Medulla oblongata (tissue), 1 donor: Measurements from ENCODE around the gene SPHK2.
A peak's percentile ranks its signal among the peaks of the same experiment; 100 is the strongest.
"Not testable (repeated sequence)": the region's sequence is repeated elsewhere in the genome, so short reads cannot be mapped to it uniquely, and the experiment has no call there.

Experiments
- DNase-seq: peaks from one replicate; pipeline ENCODE4 v3.0.0-alpha.2; 2015; ENCODE audit errors: extremely low spot score

The SPHK2 gene

DNA sequence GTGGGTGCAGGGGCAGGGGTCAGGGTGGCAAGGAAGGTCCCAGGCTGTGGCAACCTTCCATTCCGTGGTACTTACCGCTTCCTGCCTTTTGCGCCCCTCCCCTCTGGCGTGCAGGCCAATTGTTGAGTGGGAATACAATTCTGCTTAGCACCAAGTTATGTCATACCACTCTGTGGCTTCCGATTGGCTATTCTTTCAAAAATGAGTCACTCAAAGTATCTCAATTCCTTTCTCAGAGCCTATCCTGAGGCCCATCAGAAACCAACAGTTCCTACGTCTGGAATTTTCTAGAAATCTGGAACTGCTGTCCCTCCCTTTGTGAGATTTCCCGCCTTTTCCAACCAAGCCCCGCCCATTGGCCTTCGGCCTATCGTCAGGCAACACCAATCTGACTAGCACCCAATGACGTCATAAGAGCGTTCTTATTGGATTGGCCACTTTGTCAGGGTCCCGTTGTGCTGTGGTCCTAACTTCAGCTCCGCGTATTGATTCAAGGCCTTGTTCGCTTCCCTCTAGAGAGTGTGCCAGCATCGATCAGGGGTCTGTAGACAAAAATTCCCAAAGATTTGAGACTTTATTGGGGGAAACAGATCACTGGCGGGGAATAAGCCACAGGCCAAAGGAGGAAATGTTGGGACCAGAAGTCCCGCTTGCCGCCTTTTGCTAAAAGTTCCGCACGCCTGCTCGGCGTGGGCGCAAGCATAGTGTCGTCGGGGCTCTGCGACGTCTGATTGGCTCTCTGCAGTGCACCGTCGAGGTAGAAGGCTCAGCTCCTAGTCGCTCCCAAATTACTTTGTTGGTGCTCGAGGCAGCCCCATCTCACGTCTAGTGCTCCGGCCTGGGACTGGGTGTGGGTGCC is 41.8 kb downstream of the SPHK2 start:
- DNase-seq: peak; percentile 95

DNA sequence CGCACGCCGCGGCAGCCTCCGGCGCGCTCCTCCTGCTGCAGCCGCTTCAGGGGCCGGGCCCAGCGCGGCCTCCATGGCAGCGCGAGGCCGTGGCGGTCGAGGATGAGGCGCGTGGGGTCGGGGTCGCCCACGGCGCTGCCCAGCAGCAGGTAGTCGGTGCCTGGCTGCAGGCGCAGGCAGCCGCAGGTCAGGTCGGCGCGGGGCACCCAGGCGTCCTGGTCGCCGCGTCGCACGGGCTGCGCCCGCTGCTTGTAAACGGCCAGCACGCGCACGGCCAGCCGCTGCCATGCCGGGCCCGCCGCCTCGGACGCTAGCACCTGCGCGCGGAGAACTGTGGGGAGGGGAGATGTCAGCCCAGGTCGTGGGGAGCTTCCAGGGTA is 42.4 kb downstream of the SPHK2 start:
- no peak for DNase-seq

DNA sequence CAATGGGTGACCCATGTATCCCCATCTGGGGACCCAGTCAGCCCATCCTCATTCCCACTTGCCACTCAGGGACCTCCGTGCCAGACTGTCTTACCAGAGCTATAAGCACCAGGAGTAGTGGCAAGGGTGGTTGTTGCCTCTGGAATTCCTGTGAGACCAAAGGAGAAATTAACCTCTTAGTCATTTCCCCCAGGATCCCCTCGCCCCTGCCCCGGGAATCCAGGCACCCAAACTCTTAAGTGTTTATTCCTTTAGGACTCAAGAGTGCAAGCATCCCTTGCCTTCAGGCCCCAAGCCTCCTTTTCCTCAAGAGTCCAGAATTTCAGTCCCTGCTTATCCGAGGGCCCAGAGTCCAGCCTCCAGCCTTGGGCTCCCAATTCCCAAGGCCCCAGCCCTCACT is 44.4 kb downstream of the SPHK2 start:
- DNase-seq: no peak

DNA sequence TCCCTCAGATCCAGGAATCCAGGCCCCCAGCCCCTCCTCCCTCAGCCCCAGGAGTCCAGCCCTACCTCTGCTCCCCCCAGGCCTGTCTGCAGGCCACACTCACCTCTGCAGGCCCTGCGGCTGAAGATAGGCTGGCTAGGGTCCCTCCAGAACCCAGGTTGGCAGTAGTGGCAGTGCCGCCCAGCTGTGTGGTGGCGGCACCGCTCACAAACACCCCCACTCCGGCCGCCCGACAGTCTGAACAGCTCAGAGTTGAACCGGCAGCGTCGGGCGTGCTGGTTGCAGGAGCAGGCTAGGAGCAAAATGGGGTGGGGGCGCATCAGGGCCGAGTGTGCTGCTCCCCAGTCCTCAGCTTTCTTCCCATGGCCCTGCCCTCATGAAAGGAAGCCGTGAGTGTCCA is 45.2 kb downstream of the SPHK2 start:
- no peak for DNase-seq

DNA sequence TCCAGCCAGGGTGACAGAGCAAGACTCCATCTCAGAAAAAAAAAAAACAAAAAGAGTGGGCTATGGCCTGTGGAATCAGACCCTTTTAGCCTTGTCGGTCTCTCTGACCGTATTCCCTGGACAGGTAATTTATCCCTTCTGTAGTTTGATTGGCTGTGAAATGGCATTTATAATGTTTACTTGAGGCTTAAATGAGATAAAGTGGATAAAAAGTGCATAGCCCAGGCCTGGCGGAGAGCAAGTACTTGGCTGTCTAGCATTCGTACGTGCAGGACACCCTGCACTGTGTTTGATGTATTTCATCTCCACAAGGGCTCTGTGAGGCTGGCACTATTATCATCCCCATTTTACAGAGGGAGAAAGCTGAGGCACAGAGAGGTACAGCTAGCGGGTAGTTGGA is 46.5 kb downstream of the SPHK2 start:
- no peak for DNase-seq

DNA sequence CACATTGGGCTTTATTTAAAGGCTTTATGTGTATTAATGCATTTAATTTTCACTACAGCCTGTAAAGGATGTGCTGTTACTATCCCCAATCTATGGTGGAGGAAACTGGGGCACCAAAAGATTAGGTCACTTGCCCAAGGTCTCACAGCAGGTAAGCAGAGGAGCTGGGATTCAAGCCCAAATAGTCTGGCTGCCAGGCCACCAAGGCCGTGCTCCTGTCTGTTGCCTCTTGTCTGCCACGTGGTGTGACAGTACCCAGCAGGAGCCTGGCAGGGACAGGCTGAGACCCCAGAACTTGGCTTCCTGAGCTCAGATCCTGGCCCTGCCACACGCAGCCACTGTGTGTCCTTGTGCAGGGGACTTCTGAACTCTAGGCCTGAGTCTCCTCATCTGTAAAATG is 49.0 kb downstream of the SPHK2 start:
- DNase-seq: no peak

DNA sequence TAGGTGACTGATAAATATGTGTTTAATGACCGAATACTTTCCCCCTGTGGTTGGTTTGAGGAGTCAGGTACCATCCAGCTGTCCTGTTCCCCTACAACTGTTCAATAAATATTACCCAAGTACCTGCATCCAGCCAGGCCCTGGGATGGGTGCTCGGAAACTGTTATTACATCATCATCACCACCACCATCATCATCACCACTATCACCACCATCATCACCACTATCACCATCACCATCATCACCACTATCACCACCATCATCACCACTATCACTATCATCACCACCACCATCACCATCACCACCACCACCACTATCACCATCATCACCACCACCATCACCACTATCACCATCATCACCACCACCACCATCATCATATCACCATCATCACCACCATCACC is 49.5 kb downstream of the SPHK2 start:
- DNase-seq: no peak

DNA sequence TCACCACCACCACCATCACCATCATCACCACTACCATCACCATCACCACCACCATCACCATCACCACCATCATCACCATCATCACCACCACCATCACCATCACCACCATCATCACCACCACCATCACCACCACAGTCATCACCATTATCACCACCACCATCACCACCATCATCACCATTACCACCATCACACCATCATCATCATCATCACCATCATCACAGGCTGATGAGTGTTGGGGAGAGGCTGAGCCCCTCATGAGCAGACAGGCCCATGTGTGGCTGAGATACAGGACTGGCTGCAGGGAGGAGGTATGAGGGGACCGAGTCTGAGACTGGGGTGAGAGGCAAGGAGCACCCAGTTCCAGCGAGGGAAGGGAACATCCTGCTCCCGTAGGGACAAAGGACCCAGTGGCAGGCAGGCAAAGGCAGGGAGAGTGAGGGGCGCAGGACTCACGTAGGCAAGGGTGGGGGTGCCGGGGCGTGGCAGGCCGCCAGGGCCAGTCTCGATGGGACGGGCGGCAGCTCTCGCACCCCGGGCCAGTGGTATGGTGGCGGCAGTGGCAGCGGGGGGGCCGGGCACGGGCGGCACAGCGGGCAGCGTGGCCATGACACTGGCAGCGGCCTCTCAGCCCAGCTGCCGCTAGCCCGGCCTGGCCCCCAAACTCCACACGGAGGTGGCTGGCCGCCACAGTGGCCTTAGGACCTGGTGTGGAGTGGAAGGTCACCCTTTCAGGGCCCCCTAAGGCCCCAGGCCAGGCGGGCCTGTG is 50.8 kb downstream of the SPHK2 start:
- DNase-seq: no peak

DNA sequence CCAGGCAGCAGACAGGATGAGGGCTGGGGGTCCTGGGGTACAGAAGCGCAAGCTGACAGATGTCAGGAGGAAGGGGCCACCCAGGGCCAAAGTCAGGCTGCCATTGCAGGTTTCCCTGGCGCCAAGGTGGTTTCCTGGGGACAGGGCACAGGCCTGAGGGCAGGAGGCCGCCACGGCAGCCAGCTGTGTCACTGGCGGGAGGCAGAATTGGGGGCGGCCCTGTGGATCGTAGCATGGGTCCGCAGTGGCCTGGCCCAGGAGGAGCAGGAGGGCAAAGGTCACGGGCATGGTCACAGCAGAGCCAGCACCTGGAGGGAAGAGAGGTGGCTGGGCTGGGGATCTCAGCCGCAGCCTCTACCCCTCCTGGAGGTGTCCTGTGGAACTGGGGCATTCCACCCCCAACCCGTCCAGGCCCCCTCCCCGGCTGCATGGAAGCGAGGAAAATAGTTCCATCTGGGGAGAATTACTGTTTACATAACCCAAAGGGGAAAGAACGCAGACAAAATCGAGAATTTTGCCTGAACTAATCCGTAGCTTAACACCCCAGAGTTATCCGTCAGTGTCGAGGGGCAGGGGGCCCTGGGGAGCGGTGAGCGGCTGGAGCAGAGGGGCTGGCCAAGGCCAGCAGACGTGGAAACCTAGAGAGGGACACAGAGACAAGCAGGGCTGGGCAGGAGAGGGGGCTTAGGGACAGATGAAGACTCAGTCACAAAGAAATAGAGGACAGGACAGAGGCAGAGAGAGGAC is 51.6 kb downstream of the SPHK2 start:
- DNase-seq: no peak

DNA sequence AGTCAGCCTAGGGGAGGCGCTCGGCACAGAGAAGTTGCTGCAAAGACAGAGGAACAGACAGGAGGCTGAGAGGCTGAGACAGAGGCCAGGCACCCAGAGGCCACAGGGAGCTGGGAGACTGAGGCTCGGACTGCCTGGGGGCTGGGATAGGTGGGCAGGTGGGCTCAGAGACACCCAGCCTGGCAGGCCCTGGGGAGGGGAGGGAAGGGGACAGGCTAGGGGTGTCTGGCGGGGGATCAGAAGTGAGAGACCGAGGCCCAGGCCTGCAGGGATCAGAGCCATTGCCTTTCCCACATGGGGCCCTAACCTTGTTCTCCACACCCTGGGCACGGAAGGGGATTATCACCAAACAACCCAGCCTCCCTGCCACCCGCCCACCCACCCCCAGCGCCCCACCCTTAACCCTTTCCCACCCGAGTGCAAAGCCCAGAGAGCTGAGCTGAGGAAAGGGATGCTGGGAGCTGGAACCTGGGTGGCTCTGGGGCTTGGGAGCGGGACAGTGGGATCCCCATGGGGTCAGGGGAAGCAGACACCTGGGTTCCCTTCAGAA is 52.2 kb downstream of the SPHK2 start:
- DNase-seq: no peak

DNA sequence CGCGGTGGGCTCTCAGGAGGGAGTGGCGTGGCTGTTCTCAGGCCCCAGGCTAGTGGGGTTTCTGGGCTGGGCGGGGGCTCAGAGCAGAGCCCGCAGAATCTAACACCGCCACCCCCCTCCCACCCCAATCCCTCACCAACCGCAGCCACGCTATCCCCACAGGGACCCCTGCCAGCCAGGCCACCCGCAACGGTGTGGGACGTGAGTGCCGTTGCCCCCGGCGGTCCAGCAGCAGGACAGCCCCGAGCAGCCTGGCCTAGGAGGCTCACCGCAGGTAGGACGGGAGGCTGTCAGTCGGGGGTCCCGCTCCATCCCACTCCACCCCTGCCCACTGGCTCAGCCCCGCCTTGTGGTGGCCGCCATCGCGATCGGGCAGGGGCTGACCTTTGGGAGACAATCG is 53.7 kb downstream of the SPHK2 start, which contains the start of gene NTN5:
TSS of gene NTN5 (minus strand) at position 24 of the 400 bp plus-strand sequence. CDS start 2,031 bp downstream, outside the sequence.
- DNase-seq: no peak

DNA sequence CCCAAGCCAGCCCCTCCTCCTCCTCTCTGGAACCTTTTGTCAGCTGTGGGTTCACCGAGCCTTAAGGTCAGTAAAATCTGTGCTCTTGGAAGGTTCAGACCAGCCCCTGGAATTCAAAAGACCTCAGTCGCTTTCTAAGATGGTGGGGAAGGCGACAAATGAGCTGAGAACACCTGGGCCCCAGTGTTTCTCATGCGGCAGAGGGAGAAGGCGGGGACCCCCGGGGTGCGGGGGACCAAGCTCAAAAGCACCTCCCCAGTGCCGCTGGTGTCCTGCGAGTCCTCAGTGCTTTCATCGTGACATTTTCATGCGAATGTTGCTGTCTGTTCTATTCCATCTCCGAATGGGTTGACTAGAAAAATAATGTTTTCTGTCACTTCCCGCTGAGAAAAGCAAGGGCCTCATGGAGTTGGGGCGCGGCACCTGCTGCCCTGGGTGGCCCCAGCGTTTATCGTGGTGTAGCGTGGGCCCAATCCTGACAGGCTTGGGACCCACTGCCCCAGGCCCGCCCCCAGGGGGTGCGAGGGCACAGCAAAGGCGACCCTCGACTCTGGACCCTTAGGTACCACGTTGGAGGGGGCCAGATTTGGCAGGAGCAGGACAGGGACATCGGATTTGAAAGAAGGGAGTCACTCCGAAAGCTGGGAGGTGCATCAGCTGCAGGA is 54.3 kb downstream of the SPHK2 start:
- DNase-seq: no peak

DNA sequence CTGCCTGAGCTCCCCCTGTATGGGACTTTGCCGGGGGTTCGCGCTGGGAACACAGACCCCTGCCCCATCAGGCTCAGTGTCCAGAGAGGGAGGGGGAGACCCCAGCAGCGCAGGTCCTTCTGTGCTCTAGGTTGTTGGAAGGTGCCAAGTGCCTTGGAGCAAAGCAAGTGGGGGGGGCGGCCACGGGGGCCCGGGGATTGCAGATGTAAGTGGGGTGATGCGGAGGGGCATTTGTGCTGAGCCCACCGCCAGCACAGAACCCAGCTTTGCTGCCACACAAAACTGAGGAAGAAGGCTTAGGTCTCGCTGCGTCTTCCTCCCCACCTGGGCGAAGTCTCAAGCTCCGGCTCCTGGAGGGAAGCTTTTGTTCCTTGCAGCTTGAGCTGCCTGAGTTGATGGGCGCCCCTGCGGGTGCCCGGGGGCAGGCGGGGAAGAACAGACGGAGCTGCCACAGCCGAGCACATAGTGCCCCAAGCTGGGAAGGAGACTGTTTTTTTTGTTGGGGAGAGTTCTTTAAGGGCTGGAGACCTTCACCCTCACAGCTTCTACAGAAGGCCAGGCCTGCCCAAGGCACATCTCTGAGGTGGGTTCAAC is 55.0 kb downstream of the SPHK2 start:
- no peak for DNase-seq

DNA sequence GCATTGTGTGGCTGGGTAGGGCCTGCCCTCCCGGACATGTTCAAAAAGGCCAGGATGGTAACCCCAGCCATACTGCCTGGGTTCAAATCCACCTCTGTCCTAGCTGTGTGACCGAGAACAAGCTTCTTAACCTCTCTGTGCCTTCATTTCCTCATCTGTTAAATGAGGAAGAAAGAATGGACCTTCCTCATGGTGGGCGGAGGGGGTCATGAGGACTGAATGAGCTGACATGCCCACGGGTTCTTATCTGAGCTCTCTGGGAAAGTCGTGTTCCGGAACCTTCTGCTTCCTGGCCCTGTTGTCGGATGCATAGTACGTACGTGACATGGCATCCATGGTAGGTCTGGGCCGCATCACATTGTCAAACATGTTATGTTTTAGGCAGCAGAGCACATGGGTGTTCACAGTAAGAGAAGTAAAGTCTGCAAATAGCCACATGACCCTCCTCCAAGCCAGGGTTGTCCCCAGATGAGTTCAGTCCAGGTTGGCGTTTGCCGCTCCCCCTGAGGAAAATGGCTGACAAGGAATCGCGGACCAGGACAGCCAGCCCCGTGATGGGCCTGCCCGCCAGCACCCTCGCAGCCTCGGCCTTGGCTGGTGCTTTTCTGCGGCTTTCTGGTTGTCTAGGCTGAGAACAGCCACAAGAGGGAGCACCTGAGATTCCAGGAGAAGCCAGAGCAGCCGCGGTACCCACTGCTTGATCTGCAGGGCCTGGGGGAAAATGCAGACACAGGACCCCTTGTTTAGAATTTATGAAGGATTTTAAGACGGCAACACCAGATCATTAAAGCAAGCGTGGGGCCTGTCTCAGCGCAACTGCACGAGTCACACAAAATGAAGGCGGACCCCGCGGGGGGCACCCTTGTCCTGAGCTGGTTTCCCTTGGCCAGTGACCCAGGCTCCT is 55.9 kb downstream of the SPHK2 start:
- DNase-seq: peak; percentile 95

DNA sequence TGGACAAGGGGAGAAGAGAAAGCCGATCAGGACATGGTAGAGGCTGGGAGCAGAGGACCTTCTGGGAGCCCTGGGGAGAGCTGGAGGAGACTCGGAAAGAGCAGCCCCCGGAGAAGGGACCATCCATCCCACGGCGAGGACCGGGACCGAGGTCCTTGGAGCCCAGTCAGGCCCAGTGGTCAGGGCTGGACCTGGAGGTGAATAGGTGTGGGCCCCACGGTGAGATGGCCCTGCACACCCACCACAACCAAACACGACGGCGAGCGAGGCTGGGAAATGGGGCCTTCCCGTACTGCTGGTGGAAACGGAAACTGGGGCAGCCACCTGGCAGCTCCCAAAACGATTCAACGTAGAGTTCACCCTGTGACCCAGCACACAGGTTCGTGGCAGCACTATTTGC is 57.2 kb downstream of the SPHK2 start:
- DNase-seq: no peak

DNA sequence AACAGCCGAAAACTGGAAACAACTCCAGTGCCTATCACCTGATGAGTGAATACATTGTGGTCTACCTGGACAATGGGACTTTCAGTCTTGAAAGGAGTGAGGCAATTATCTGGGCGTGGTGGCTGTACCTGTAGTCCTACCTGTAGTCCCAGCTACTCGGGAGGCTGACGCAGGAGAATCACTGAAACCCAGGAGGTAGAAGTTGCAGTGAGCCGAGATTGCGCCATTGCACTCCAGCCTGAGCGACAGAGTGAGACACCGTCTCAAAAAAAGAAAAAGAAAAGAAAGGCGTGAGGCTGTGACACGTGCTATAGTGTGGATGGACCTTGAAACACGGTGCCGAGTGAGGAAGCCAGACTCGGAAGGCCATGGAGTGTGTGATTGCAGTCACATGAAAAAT is 57.6 kb downstream of the SPHK2 start:
- DNase-seq: no peak

DNA sequence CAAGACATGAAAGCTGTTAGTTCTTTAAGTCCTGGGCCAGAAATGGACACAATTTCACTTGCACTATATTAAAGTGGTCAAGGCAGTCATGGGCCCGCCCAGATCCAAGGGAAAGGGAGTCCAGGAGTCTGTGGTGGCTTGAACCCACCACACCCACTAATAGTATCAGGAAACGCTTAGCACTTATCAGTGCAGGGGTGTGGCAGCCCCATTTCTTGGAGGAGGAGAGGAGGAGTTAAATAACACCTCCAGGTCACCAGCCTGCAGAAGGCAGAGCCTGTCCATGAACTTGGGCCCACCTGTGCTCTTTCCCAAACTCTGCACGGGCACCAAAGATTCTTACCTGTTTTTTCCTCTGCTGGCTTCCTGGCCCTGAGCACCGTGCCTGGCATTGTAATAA is 58.9 kb downstream of the SPHK2 start:
- DNase-seq: no peak

DNA sequence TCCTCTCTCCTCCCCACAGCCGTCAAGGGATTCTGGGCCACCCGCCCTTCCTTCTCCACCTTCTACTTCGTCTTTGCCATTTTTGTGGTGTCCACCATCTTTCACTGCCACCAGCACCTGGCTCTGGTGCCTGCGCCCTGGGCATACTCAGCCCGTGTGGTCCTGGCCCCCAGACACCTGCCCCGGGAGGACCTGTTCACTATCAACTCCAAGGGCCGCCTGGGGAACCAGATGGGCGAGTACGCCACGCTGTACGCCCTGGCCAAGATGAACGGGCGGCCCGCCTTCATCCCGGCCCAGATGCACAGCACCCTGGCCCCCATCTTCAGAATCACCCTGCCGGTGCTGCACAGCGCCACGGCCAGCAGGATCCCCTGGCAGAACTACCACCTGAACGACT is 60.7 kb downstream of the SPHK2 start:
- not testable (repeated sequence) for DNase-seq
